ENCODE results near the gene FOXJ2. TPM values are rescaled to one million over a fixed set of nuclear protein-coding genes. Genes with fewer than 3 reads are reported as not detected.

The FOXJ2 gene
- total RNA-seq, 1 experiment from 2014 or later = 13.9 TPM

DNA sequence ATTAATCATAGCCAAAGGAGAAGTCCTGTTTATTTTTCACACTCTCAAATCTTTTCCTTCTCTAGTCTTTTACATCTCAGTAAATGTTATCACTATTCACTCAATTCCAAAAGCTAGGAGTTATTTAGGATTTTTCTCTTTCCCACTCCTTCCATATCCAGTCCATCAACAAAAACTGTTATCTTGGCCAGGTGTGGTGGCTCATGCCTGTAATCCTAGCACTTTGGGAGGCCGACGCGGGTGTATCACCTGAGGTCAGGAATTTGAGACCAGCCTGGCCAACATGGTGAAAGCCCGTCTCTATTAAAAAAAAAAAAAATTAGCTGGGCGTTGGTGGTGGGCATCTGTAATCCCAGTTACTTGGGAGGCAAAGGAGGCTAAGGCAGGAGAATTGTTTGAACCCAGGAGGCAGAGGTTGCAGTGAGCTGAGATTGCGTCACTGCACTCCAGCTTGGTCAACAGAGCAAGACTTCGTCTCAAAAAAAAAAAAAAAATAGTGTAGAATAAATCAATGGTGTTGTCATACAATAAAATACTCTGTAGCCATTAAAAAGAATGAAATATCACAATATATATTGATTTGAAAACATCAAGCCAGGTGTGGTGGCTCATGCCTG is 46.6 kb upstream of the FOXJ2 start:
- Histone ChIP-seq H3K36me3 (ENCODE audit: insufficient read depth, low read length, poor library complexity, severe bottlenecking) (no peaks in the 10 kb centered on the region), H3K4me3 (ENCODE audit: low read depth, low read length, poor library complexity, severe bottlenecking) (no peak overlapping the region), H3K4me1 (ENCODE audit: insufficient read depth, low read length, poor library complexity, severe bottlenecking) (peaks cover 10% of the 10 kb centered on the region), H3K27me3 (replicated peaks; ENCODE audit: insufficient read depth, low read depth, low read length, poor library complexity) (no peaks in the 10 kb centered on the region), H3K9me3 (ENCODE audit: low read depth, low read length, poor library complexity, severe bottlenecking) (no peaks in the 10 kb centered on the region), H3K27ac (ENCODE audit: low read depth, low read length, poor library complexity, severe bottlenecking) (no peak overlapping the region)
- intact Hi-C loops (cut with micrococcal nuclease; ENCODE audit: unreplicated experiment) = no loop called here
- no TSS peak for BruUV-seq (replicated peaks)
- no peak for DNase-seq (ENCODE audit: low spot score)
- POLR2A ChIA-PET (ENCODE audit: low non-redundant PET) = no interaction called here
- TF ChIP-seq, protein P1, sequence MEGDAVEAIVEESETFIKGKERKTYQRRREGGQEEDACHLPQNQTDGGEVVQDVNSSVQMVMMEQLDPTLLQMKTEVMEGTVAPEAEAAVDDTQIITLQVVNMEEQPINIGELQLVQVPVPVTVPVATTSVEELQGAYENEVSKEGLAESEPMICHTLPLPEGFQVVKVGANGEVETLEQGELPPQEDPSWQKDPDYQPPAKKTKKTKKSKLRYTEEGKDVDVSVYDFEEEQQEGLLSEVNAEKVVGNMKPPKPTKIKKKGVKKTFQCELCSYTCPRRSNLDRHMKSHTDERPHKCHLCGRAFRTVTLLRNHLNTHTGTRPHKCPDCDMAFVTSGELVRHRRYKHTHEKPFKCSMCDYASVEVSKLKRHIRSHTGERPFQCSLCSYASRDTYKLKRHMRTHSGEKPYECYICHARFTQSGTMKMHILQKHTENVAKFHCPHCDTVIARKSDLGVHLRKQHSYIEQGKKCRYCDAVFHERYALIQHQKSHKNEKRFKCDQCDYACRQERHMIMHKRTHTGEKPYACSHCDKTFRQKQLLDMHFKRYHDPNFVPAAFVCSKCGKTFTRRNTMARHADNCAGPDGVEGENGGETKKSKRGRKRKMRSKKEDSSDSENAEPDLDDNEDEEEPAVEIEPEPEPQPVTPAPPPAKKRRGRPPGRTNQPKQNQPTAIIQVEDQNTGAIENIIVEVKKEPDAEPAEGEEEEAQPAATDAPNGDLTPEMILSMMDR (conservative IDR thresholded peaks at IDR 0.05; ENCODE audit: low read depth, low read length) = no peak
- TF ChIP-seq EZH2 (IDR thresholded peaks at IDR 0.05; ENCODE audit: borderline replicate concordance, low read depth, low read length, poor library complexity, severe bottlenecking) = no peak
- CTCF ChIA-PET = no interaction called here

DNA sequence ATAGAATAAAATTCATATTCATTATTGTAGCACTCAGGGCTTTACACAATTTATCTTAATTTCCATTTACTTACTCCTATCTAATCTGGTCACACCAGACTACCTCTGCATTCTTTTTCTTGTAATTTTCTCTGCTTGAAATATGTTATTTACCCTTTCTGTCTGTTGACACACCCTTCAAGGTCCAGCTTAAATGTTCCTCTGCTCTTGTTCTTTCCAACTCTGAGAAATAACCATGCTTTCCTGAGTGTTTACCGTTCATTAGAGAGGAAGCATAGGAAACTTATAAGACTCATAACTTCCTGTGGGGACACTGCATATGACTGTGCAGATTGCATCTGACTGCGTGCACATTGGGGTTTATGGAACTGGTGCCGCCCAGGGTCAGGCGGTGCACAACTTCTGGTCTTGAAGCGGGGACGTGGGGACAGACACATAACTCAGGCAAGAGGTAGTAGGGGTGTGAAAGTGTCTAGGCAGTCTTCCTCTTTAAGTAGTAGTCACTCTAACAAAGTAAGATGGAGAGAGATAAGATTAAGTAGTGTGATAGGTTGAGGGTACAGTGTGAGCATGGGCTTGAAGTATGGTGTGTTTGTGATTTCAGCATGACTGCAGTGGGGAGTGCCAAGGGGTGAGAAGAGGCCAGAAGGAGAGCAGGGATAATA is 42.6 kb upstream of the FOXJ2 start:
- intact Hi-C loops (cut with micrococcal nuclease; ENCODE audit: unreplicated experiment) = loop anchor here (5.0 kb wide), 1 partner anchor 158 kb away; no protein-coding TSS in a partner anchor
- no peaks in the 10 kb centered on the region for H3K9me3 ChIP-seq (ENCODE audit: low read depth, low read length, poor library complexity, severe bottlenecking)
- no TSS peak for BruUV-seq (replicated peaks)
- POLR2A ChIA-PET (ENCODE audit: low non-redundant PET) = no interaction called here
- peaks cover 10% of the 10 kb centered on the region for H3K4me1 ChIP-seq (ENCODE audit: insufficient read depth, low read length, poor library complexity, severe bottlenecking)
- no peaks in the 10 kb centered on the region for H3K27me3 ChIP-seq (replicated peaks; ENCODE audit: insufficient read depth, low read depth, low read length, poor library complexity)
- H3K4me3 ChIP-seq (ENCODE audit: low read depth, low read length, poor library complexity, severe bottlenecking) = no peak overlapping the region
- CTCF ChIA-PET = no interaction called here
- no peaks in the 10 kb centered on the region for H3K36me3 ChIP-seq (ENCODE audit: insufficient read depth, low read length, poor library complexity, severe bottlenecking)
- DNase-seq (ENCODE audit: low spot score) = peak; percentile 36
- TF ChIP-seq EZH2 (IDR thresholded peaks at IDR 0.05; ENCODE audit: borderline replicate concordance, low read depth, low read length, poor library complexity, severe bottlenecking) = no peak
- TF ChIP-seq, protein P1 (conservative IDR thresholded peaks at IDR 0.05; ENCODE audit: low read depth, low read length) = no peak
- H3K27ac ChIP-seq (ENCODE audit: low read depth, low read length, poor library complexity, severe bottlenecking) = peak overlapping the region; percentile 6

DNA sequence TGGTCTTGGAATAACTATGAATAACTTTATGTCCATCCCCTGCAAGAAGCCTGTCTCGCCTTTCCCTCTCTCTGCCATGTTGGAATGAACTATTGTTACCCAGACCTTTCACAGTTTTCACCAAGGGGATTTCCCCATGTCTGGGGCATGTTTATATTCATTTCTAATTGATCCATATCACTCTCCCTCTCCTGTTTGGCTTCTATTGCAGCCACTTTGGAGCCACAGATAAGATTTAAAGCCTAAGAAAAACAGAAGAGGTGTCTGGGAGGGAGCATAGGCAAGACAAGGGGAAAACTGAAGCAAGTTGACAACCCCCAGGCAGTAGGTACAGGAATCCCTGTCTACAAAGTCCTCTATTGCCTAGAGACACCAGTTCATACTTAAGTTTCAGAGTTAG is 41.0 kb upstream of the FOXJ2 start:
- BruUV-seq (replicated peaks) = no TSS peak
- Histone ChIP-seq H3K36me3 (ENCODE audit: insufficient read depth, low read length, poor library complexity, severe bottlenecking) (no peaks in the 10 kb centered on the region), H3K27me3 (replicated peaks; ENCODE audit: insufficient read depth, low read depth, low read length, poor library complexity) (no peaks in the 10 kb centered on the region), H3K27ac (ENCODE audit: low read depth, low read length, poor library complexity, severe bottlenecking) (no peak overlapping the region), H3K4me1 (ENCODE audit: insufficient read depth, low read length, poor library complexity, severe bottlenecking) (peaks cover 13% of the 10 kb centered on the region), H3K9me3 (ENCODE audit: low read depth, low read length, poor library complexity, severe bottlenecking) (no peaks in the 10 kb centered on the region), H3K4me3 (ENCODE audit: low read depth, low read length, poor library complexity, severe bottlenecking) (no peak overlapping the region)
- intact Hi-C loops (cut with micrococcal nuclease; ENCODE audit: unreplicated experiment) = loop anchor here (5.0 kb wide), 1 partner anchor 159 kb away; no protein-coding TSS in a partner anchor
- TF ChIP-seq, protein P1 (conservative IDR thresholded peaks at IDR 0.05; ENCODE audit: low read depth, low read length) = no peak
- no peak for TF ChIP-seq EZH2 (IDR thresholded peaks at IDR 0.05; ENCODE audit: borderline replicate concordance, low read depth, low read length, poor library complexity, severe bottlenecking)
- DNase-seq (ENCODE audit: low spot score) = no peak
- ChIA-PET CTCF (interaction anchor here (0.7 kb wide), 1 partner anchor 58 kb away, joined by 4 read pairs; no protein-coding TSS in a partner anchor), POLR2A (ENCODE audit: low non-redundant PET) (no interaction called here)
